ENCODE data around the gene FUCA1.

The FUCA1 gene

GRCh38 chr1:23799570-23800399 is 68.3 kb downstream of the FUCA1 start:
- DNase-seq: no peak

GRCh38 chr1:23799255-23799569 is 68.9 kb downstream of the FUCA1 start:
- no peak for DNase-seq

- no peak for DNase-seq
Observed at GRCh38 chr1:23798662-23799142, 69.4 kb downstream of the FUCA1 start.

- DNase-seq: no peak
Observed at GRCh38 chr1:23797478-23798448, 70.3 kb downstream of the FUCA1 start.

- DNase-seq: no peak
Observed at GRCh38 chr1:23796466-23797271, 71.4 kb downstream of the FUCA1 start.

GRCh38 chr1:23795676-23796465 is 72.2 kb downstream of the FUCA1 start:
- DNase-seq: no peak
